ENCODE data around the gene NCAN. TPM values are rescaled to one million over a fixed set of nuclear protein-coding genes. Genes with fewer than 3 reads are reported as not detected.

The NCAN gene
- total RNA-seq, 1 experiment from 2014 or later: not detected

- intact Hi-C loops (cut with micrococcal nuclease): no loop called here
- ChIA-PET CTCF (interaction anchor here (0.5 kb wide), 1 partner anchor 336 kb away, joined by 3 read pairs; no protein-coding TSS in a partner anchor), POLR2A (no interaction called here)
- DNase-seq (ENCODE audit: unreplicated experiment): no peak
- BruUV-seq (replicated peaks): no TSS peak
- no peaks in the 10 kb centered on the region for H3K9me3 Mint-ChIP-seq (ENCODE audit: unreplicated experiment)
- H3K4me3 Mint-ChIP-seq (ENCODE audit: unreplicated experiment): no peak overlapping the region
- no peak overlapping the region for H3K27ac Mint-ChIP-seq (ENCODE audit: low read depth, unreplicated experiment)
- peaks cover 18% of the 10 kb centered on the region for H3K27me3 Mint-ChIP-seq (ENCODE audit: insufficient read depth, unreplicated experiment)
- no peaks in the 10 kb centered on the region for H3K4me1 Mint-ChIP-seq (ENCODE audit: insufficient read depth, unreplicated experiment)
- H3K36me3 Mint-ChIP-seq (ENCODE audit: insufficient read depth, unreplicated experiment): no peaks in the 10 kb centered on the region
- no peak for TF ChIP-seq CTCF (IDR thresholded peaks at IDR 0.05; ENCODE audit: unreplicated experiment)
Observed at GRCh38 chr19:19226663-19227062, 14.9 kb downstream of the NCAN start.

- ChIA-PET CTCF (interaction anchor here (0.5 kb wide), 1 partner anchor 337 kb away, joined by 3 read pairs; no protein-coding TSS in a partner anchor), POLR2A (interaction anchor here (0.7 kb wide), 1 partner anchor 72 kb away, joined by 3 read pairs; no protein-coding TSS in a partner anchor)
Observed at GRCh38 chr19:19227217-19227616, 15.5 kb downstream of the NCAN start.

GRCh38 chr19:19229701-19230100 lies 17.9 kb downstream of the NCAN start:
- DNase-seq (ENCODE audit: unreplicated experiment): no peak
- intact Hi-C loops (cut with micrococcal nuclease): no loop called here
- POLR2A ChIA-PET: no interaction called here
- Mint-ChIP-seq H3K27ac (ENCODE audit: low read depth, unreplicated experiment) (no peak overlapping the region), H3K4me3 (ENCODE audit: unreplicated experiment) (no peak overlapping the region), H3K9me3 (ENCODE audit: unreplicated experiment) (no peaks in the 10 kb centered on the region), H3K4me1 (ENCODE audit: insufficient read depth, unreplicated experiment) (no peaks in the 10 kb centered on the region), H3K27me3 (ENCODE audit: insufficient read depth, unreplicated experiment) (peaks cover 18% of the 10 kb centered on the region), H3K36me3 (ENCODE audit: insufficient read depth, unreplicated experiment) (no peaks in the 10 kb centered on the region)
- BruUV-seq (replicated peaks): no TSS peak
- no peak for TF ChIP-seq CTCF (IDR thresholded peaks at IDR 0.05; ENCODE audit: unreplicated experiment)
- CTCF ChIA-PET: interaction anchor here (0.6 to 1.0 kb wide), 3 partner anchors 28 to 282 kb away, joined by 4 to 5 read pairs (median 4); no protein-coding TSS in a partner anchor

More at GRCh38 chr19:19227217-19227616, 15.5 kb downstream of the NCAN start:
- Mint-ChIP-seq H3K36me3 (ENCODE audit: insufficient read depth, unreplicated experiment) (no peaks in the 10 kb centered on the region), H3K4me3 (ENCODE audit: unreplicated experiment) (no peak overlapping the region), H3K4me1 (ENCODE audit: insufficient read depth, unreplicated experiment) (no peaks in the 10 kb centered on the region), H3K9me3 (ENCODE audit: unreplicated experiment) (no peaks in the 10 kb centered on the region), H3K27ac (ENCODE audit: low read depth, unreplicated experiment) (no peak overlapping the region), H3K27me3 (ENCODE audit: insufficient read depth, unreplicated experiment) (peaks cover 18% of the 10 kb centered on the region)
- BruUV-seq (replicated peaks): no TSS peak
- TF ChIP-seq CTCF (IDR thresholded peaks at IDR 0.05; ENCODE audit: unreplicated experiment): no peak
- DNase-seq (ENCODE audit: unreplicated experiment): no peak
- intact Hi-C loops (cut with micrococcal nuclease): no loop called here

GRCh38 chr19:19230999-19231398 lies 19.2 kb downstream of the NCAN start:
- ChIA-PET POLR2A (no interaction called here), CTCF (interaction anchor here (0.6 to 1.5 kb wide), 3 partner anchors 11 to 145 kb away, joined by 3 read pairs; no protein-coding TSS in a partner anchor)
- Mint-ChIP-seq H3K27ac (ENCODE audit: low read depth, unreplicated experiment) (no peak overlapping the region), H3K4me3 (ENCODE audit: unreplicated experiment) (no peak overlapping the region), H3K27me3 (ENCODE audit: insufficient read depth, unreplicated experiment) (peaks cover 18% of the 10 kb centered on the region), H3K4me1 (ENCODE audit: insufficient read depth, unreplicated experiment) (no peaks in the 10 kb centered on the region), H3K36me3 (ENCODE audit: insufficient read depth, unreplicated experiment) (no peaks in the 10 kb centered on the region), H3K9me3 (ENCODE audit: unreplicated experiment) (no peaks in the 10 kb centered on the region)
- intact Hi-C loops (cut with micrococcal nuclease): no loop called here
- DNase-seq (ENCODE audit: unreplicated experiment): no peak
- no peak for TF ChIP-seq CTCF (IDR thresholded peaks at IDR 0.05; ENCODE audit: unreplicated experiment)
- no TSS peak for BruUV-seq (replicated peaks)

All from MCF 10A (cell line).